Liver (tissue), 9 donors: ENCODE data around the gene LECT2. TPM values are rescaled to one million over a fixed set of nuclear protein-coding genes. Genes with fewer than 3 reads are reported as not detected.

Source experiments
- DNase-seq: peaks from one replicate; pipeline ENCODE4 v3.0.0-alpha.2; 2017; ENCODE audit warnings: low spot score
- H3K27ac ChIP-seq, 2 donors: one replicate each; pipeline ENCODE4 v1.7.0; 2013; ENCODE audit warnings: inconsistent platforms in 2 of 2, low read length in 2 of 2, control low read depth in 1 of 2, low read depth in 1 of 2, mild to moderate bottlenecking in 1 of 2
- H3K27me3 ChIP-seq, 4 donors: one replicate each; pipeline versions ENCODE4 v1.6.1 to v1.7.0; 2013; ENCODE audit warnings: low read length in 3 of 4, inconsistent platforms in 1 of 4, mild to moderate bottlenecking in 1 of 4, moderate library complexity in 1 of 4; ENCODE audit not compliant: control insufficient read depth in 4 of 4, insufficient read depth in 4 of 4
- H3K36me3 ChIP-seq, 4 donors: one replicate each; pipeline versions ENCODE4 v1.6.1 to v1.7.0; 2013; ENCODE audit warnings: low read length in 3 of 4, mild to moderate bottlenecking in 3 of 4, low read depth in 1 of 4, moderate library complexity in 1 of 4; ENCODE audit not compliant: control insufficient read depth in 4 of 4, insufficient read depth in 3 of 4
- H3K4me1 ChIP-seq, 4 donors: one replicate each; pipeline versions ENCODE4 v1.6.1 to v1.7.0; 2013; ENCODE audit warnings: low read length in 3 of 4, mild to moderate bottlenecking in 3 of 4, moderate library complexity in 1 of 4; ENCODE audit not compliant: control insufficient read depth in 4 of 4, insufficient read depth in 4 of 4
- H3K4me3 ChIP-seq, 3 donors: one replicate each; pipeline versions ENCODE4 v1.6.1 to v1.7.0; 2013; ENCODE audit warnings: low read length in 3 of 3, control low read depth in 1 of 3, low read depth in 1 of 3, mild to moderate bottlenecking in 1 of 3
- H3K9ac ChIP-seq, 2 donors: one replicate each; pipeline ENCODE4 v1.7.0; 2013; ENCODE audit warnings: low read length in 2 of 2, mild to moderate bottlenecking in 2 of 2, moderate library complexity in 2 of 2, control low read depth in 1 of 2, low read depth in 1 of 2
- H3K9me3 ChIP-seq, 4 donors: one replicate each; pipeline versions ENCODE4 v1.6.1 to v1.7.0; 2013; ENCODE audit warnings: low read length in 3 of 4; ENCODE audit not compliant: control insufficient read depth in 4 of 4
- ATF3 ChIP-seq: IDR thresholded peaks from 2 replicates; pipeline ENCODE4 v1.6.1; 2016; ENCODE audit warnings: antibody characterized with exemption
- CTCF ChIP-seq: fragments of 150-350 bp; IDR thresholded peaks from 2 replicates; pipeline ENCODE4 v1.5.1; 2017; ENCODE audit warnings: improper control_type of control experiment, low read depth, low read length; ENCODE audit not compliant: missing input control
- EGR1 ChIP-seq, 2 donors: IDR thresholded peaks; 2 replicates each; pipeline ENCODE4 v1.6.1; 2016 to 2018; ENCODE audit warnings: antibody characterized with exemption in 2 of 2, low read depth in 2 of 2
- FOXA1 ChIP-seq: IDR thresholded peaks from 2 replicates; pipeline ENCODE4 v1.6.1; 2016; ENCODE audit warnings: antibody characterized with exemption
- FOXA2 ChIP-seq: IDR thresholded peaks from 2 replicates; pipeline ENCODE4 v1.6.1; 2016; ENCODE audit warnings: antibody characterized with exemption
- GABPA ChIP-seq, 2 donors: IDR thresholded peaks in 1 of 2; conservative IDR thresholded peaks in 1 of 2; 2 replicates each; pipeline ENCODE4 v1.6.1; 2016; ENCODE audit warnings: antibody characterized with exemption in 2 of 2, mild to moderate bottlenecking in 1 of 2, moderate library complexity in 1 of 2
- HNF4A ChIP-seq, 2 donors: conservative IDR thresholded peaks; 2 replicates each; pipeline ENCODE4 v1.6.1; 2016; ENCODE audit warnings: antibody characterized with exemption in 2 of 2, mild to moderate bottlenecking in 2 of 2
- HNF4G ChIP-seq: IDR thresholded peaks from 2 replicates; pipeline ENCODE4 v1.6.1; 2016; ENCODE audit warnings: antibody characterized with exemption
- JUND ChIP-seq, 2 donors: IDR thresholded peaks; 2 replicates each; pipeline ENCODE4 v1.6.1; 2016; ENCODE audit warnings: antibody characterized with exemption in 2 of 2
- MAX ChIP-seq: IDR thresholded peaks from 2 replicates; pipeline ENCODE4 v1.6.1; 2016; ENCODE audit warnings: antibody characterized with exemption
- NR2F2 ChIP-seq: IDR thresholded peaks from 2 replicates; pipeline ENCODE4 v1.6.1; 2016; ENCODE audit warnings: antibody characterized with exemption
- RAD21 ChIP-seq, 2 donors: IDR thresholded peaks; 2 replicates each; pipeline ENCODE4 v1.6.1; 2016; ENCODE audit warnings: antibody characterized with exemption in 2 of 2, mild to moderate bottlenecking in 2 of 2
- REST ChIP-seq: IDR thresholded peaks from 2 replicates; pipeline ENCODE4 v1.6.1; 2016; ENCODE audit warnings: antibody characterized with exemption, mild to moderate bottlenecking
- RXRA ChIP-seq, 2 donors: IDR thresholded peaks; 2 replicates each; pipeline ENCODE4 v1.6.1; 2017 to 2018; ENCODE audit warnings: antibody characterized with exemption in 2 of 2, mild to moderate bottlenecking in 1 of 2
- SP1 ChIP-seq: IDR thresholded peaks from 2 replicates; pipeline ENCODE4 v1.6.1; 2018; ENCODE audit warnings: antibody characterized with exemption, mild to moderate bottlenecking
- TAF1 ChIP-seq: conservative IDR thresholded peaks from 2 replicates; pipeline ENCODE4 v1.6.1; 2016; ENCODE audit warnings: antibody characterized with exemption, mild to moderate bottlenecking
- YY1 ChIP-seq: IDR thresholded peaks from 2 replicates; pipeline ENCODE4 v1.6.1; 2016; ENCODE audit warnings: antibody characterized with exemption, mild to moderate bottlenecking
- ZBTB33 ChIP-seq: IDR thresholded peaks from 2 replicates; pipeline ENCODE4 v1.6.1; 2016; ENCODE audit warnings: antibody characterized with exemption
- WGBS: extraction: QIAGEN DNeasy Blood & Tissue Kit; methylation state at CpG from one replicate; pipeline ENCODE4 v1.1.7; 2013; 5-methylcytosine and 5-hydroxymethylcytosine counted together
- polyA plus RNA-seq, 2 donors: library from polyadenylated mRNA; stranded (reverse) in 1 of 2; unstranded in 1 of 2; fragments of 200-250 nt in 1 of 2; fragments of >200 nt in 1 of 2; fragmentation: Nextera tagmentation in 1 of 2; extraction: Ambion mirVana in 1 of 2; gene quantifications; one replicate each; pipeline versions ENCODE4 v1.2.1 to v1.2.3, GENCODE V29; 2013 to 2015
- total RNA-seq, 2 donors: library from RNA; depleted of rRNA; stranded (reverse); fragments of >200 nt; gene quantifications; one replicate each; pipeline ENCODE4 v1.2.3, GENCODE V29; 2014
- donor health status: healthy.
- donor health status: healthy.
- donor health status: healthy.
- donor health status: healthy.
- donor health status: healthy.

LECT2 gene
- total and polyA plus RNA-seq, 4 donors: 27.4 to 93.8 (median 81.1) TPM

GRCh38 chr5:136004436-136004835 is 49.7 kb upstream of the LECT2 start:
- DNase-seq: no peak
- no peaks in the 10 kb centered on the region for H3K4me1 ChIP-seq
- H3K9ac ChIP-seq: no peak overlapping the region
- no peak overlapping the region for H3K27ac ChIP-seq
- TF ChIP-seq FOXA2 (no peak), GABPA (IDR thresholded peaks at IDR 0.05 in 1 of 2, conservative IDR thresholded peaks at IDR 0.05 in 1 of 2) (no peak), REST (no peak), NR2F2 (no peak), CTCF (no peak), SP1 (no peak), ATF3 (no peak)
- no peaks in the 10 kb centered on the region for H3K27me3 ChIP-seq
- H3K9me3 ChIP-seq: no peaks in the 10 kb centered on the region
- H3K36me3 ChIP-seq: no peaks in the 10 kb centered on the region
- WGBS: 97% methylated on average over 3 of the region's 3 CpGs
- no peak overlapping the region for H3K4me3 ChIP-seq

- Histone ChIP-seq H3K27ac (no peak overlapping the region), H3K4me3 (no peak overlapping the region), H3K27me3 (no peaks in the 10 kb centered on the region), H3K9me3 (no peaks in the 10 kb centered on the region), H3K4me1 (no peaks in the 10 kb centered on the region), H3K9ac (no peak overlapping the region), H3K36me3 (no peaks in the 10 kb centered on the region)
- TF ChIP-seq ATF3 (no peak), JUND (IDR thresholded peaks at IDR 0.05) (no peak), YY1 (no peak), HNF4G (no peak), ZBTB33 (no peak), SP1 (no peak), RAD21 (IDR thresholded peaks at IDR 0.05) (no peak), FOXA1 (no peak), REST (no peak), GABPA (IDR thresholded peaks at IDR 0.05 in 1 of 2, conservative IDR thresholded peaks at IDR 0.05 in 1 of 2) (no peak), RXRA (IDR thresholded peaks at IDR 0.05) (no peak), NR2F2 (no peak), MAX (no peak), CTCF (no peak), HNF4A (conservative IDR thresholded peaks at IDR 0.05) (no peak), TAF1 (no peak), FOXA2 (no peak), EGR1 (IDR thresholded peaks at IDR 0.05; ENCODE audit: low read depth in 2 of 2) (no peak)
- no peak for DNase-seq
- 73% methylated on average over 5 of the region's 5 CpGs for WGBS
These were observed 46.7 kb upstream of the LECT2 start for GRCh38 chr5:136001466-136001981.
